Stomach (tissue), 9 donors: Measurements from ENCODE around the gene UGT1A10. TPM values are rescaled to one million over a fixed set of nuclear protein-coding genes. Genes with fewer than 3 reads are reported as not detected.

Experiments
- DNase-seq, 2 donors: peaks; one replicate each; pipeline versions ENCODE4 v3.0.0 to v3.0.0-alpha.2; 2013 to 2019
- H3K27ac ChIP-seq, 5 donors: fragments of 200-600 bp in 4 of 5; sonication (generic) in 4 of 5; one replicate each; pipeline ENCODE4 v1.5.1; 2013 to 2019; ENCODE audit warnings: mild to moderate bottlenecking in 1 of 5, moderate library complexity in 1 of 5
- H3K27me3 ChIP-seq, 3 donors: fragments of 200-600 bp; sonication (generic); one replicate each; pipeline ENCODE4 v1.5.1; 2017 to 2019; ENCODE audit warnings: mixed run types in 1 of 3
- H3K36me3 ChIP-seq, 4 donors: fragments of 200-600 bp; sonication (generic); 1 replicate in 3 of 4; 2 replicates in 1 of 4; pipeline ENCODE4 v1.5.1; 2016 to 2019
- H3K4me1 ChIP-seq, 4 donors: fragments of 200-600 bp; sonication (generic); one replicate each; pipeline ENCODE4 v1.5.1; 2016 to 2019
- H3K4me3 ChIP-seq, 4 donors: fragments of 200-600 bp; sonication (generic) in 3 of 4; one replicate each; pipeline ENCODE4 v1.5.1; 2016 to 2019; ENCODE audit warnings: mild to moderate bottlenecking in 1 of 4
- H3K9me3 ChIP-seq, 4 donors: fragments of 200-600 bp; sonication (generic); one replicate each; pipeline ENCODE4 v1.5.1; 2016 to 2019
- EP300 ChIP-seq: sonication (generic); formaldehyde crosslinking; IDR thresholded peaks from one replicate; pipeline ENCODE4 v1.6.1; 2017; ENCODE audit warnings: antibody characterized with exemption
- POLR2A ChIP-seq, 4 donors: fragments of 450-650 bp; IDR thresholded peaks; one replicate each; pipeline ENCODE4 v1.6.1; 2016; ENCODE audit warnings: antibody characterized with exemption in 4 of 4, control low read depth in 2 of 4, mild to moderate bottlenecking in 1 of 4, moderate library complexity in 1 of 4
- POLR2AphosphoS5 ChIP-seq, 3 donors: sonication (generic); formaldehyde crosslinking; IDR thresholded peaks; one replicate each; pipeline ENCODE4 v1.6.1; 2016; ENCODE audit warnings: antibody characterized with exemption in 3 of 3
- WGBS, 5 donors: extraction: QIAGEN DNeasy Blood & Tissue Kit in 3 of 5; methylation state at CpG; one replicate each; pipeline versions ENCODE4 v1.1.5 to v1.1.7; 2013 to 2018; 5-methylcytosine and 5-hydroxymethylcytosine counted together
- intact Hi-C: fragments of 100-400 bp; cut with DNase I; formaldehyde crosslinking; loops from one replicate; pipeline ENCODE4 v1.15.1; 2023; ENCODE audit warnings: low total_unique reads
- polyA plus RNA-seq, 3 donors: library from polyadenylated mRNA; stranded (reverse); fragments of 200-250 nt; gene quantifications; one replicate each; pipeline ENCODE4 v1.2.3, GENCODE V29; 2013
- total RNA-seq, 5 donors: library from RNA; depleted of rRNA; stranded (reverse); fragments of >200 nt; gene quantifications; one replicate each; pipeline versions ENCODE4 v1.1.0 to v1.2.3, GENCODE V29; 2014 to 2016
- TF ChIP-seq, protein P1 (sequence below), 7 experiments: fragments of 450-650 bp in 4 of 7; fragments of 200-600 bp in 3 of 7; sonication (generic) in 3 of 7; IDR thresholded peaks; one replicate each; pipeline ENCODE4 v1.5.1; 2016 to 2019; ENCODE audit warnings: antibody characterized with exemption in 7 of 7, control low read depth in 2 of 7, mild to moderate bottlenecking in 1 of 7
- donor health status: healthy with polysubstance abuse.
- donor health status: Bipolar disorder and iron deficiency.
- donor health status: healthy.

The UGT1A10 gene
- total and polyA plus RNA-seq, 8 donors = 0.45 to 32.7 (median 2.2) TPM; not detected in 1

GRCh38 chr2:233754872-233755611 lies 118.8 kb downstream of the UGT1A10 start:
- Histone ChIP-seq H3K27me3 (no peaks in the 10 kb centered on the region), H3K4me1 (peaks cover 0 to 5% (median 0%) of the 10 kb centered on the region in 4 donors), H3K36me3 (no peaks in the 10 kb centered on the region), H3K4me3 (no peak overlapping the region), H3K9me3 (peaks cover 0 to 14% (median 12%) of the 10 kb centered on the region in 4 donors), H3K27ac (no peak overlapping the region)
- 94 to 97% (median 94%) methylated on average over 30 to 43 of the region's 44 CpGs for WGBS, 5 donors
- intact Hi-C loops = no loop called here
- TF ChIP-seq EP300 (no peak), POLR2AphosphoS5 (IDR thresholded peaks at IDR 0.05) (no peak), POLR2A (IDR thresholded peaks at IDR 0.05) (no peak)
- TF ChIP-seq, protein P1, sequence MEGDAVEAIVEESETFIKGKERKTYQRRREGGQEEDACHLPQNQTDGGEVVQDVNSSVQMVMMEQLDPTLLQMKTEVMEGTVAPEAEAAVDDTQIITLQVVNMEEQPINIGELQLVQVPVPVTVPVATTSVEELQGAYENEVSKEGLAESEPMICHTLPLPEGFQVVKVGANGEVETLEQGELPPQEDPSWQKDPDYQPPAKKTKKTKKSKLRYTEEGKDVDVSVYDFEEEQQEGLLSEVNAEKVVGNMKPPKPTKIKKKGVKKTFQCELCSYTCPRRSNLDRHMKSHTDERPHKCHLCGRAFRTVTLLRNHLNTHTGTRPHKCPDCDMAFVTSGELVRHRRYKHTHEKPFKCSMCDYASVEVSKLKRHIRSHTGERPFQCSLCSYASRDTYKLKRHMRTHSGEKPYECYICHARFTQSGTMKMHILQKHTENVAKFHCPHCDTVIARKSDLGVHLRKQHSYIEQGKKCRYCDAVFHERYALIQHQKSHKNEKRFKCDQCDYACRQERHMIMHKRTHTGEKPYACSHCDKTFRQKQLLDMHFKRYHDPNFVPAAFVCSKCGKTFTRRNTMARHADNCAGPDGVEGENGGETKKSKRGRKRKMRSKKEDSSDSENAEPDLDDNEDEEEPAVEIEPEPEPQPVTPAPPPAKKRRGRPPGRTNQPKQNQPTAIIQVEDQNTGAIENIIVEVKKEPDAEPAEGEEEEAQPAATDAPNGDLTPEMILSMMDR (IDR thresholded peaks at IDR 0.05) = no peak
- DNase-seq = no peak

GRCh38 chr2:233756429-233757081 lies 120.3 kb downstream of the UGT1A10 start:
- H3K27ac ChIP-seq = no peak overlapping the region
- TF ChIP-seq POLR2AphosphoS5 (IDR thresholded peaks at IDR 0.05) (peak in 1 of 3 donors; percentile 12), EP300 (no peak), POLR2A (IDR thresholded peaks at IDR 0.05) (no peak)
- TF ChIP-seq, protein P1 (IDR thresholded peaks at IDR 0.05) = no peak
- H3K9me3 ChIP-seq = peaks cover 0 to under 1% (median 0%) of the 10 kb centered on the region in 4 donors
- WGBS, 5 donors = 27 to 55% (median 38%) methylated on average over 7 of the region's 7 CpGs
- H3K27me3 ChIP-seq = no peaks in the 10 kb centered on the region
- H3K4me3 ChIP-seq = no peak overlapping the region
- peak in 1 of 2 donors; percentile 23 for DNase-seq
- H3K36me3 ChIP-seq = no peaks in the 10 kb centered on the region
- intact Hi-C loops = no loop called here
- peaks cover 0 to 5% (median 0%) of the 10 kb centered on the region in 4 donors for H3K4me1 ChIP-seq

DNA sequence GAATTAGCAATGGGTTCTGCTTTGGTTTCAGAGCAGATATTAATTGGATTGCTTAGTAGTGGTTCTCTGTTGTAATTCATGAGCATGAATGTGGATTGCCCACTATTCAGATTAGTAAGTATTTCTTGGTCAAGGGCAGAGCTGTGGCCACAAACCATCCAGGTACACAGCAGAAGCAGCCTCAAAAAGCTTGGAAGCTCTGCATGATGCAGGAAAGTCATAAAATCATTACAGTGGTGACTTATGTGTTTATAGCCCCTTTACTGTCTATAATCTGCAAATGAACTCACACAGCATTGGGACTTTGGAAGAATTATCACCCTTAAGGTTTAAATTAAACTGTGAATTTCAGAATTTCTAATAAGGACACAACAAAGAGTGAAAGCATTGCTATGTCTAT lies 121.9 kb downstream of the UGT1A10 start:
- intact Hi-C loops = no loop called here
- Histone ChIP-seq H3K9me3 (no peaks in the 10 kb centered on the region), H3K36me3 (no peaks in the 10 kb centered on the region), H3K4me1 (peaks cover 0 to 5% (median 0%) of the 10 kb centered on the region in 4 donors), H3K4me3 (no peak overlapping the region), H3K27ac (no peak overlapping the region), H3K27me3 (no peaks in the 10 kb centered on the region)
- TF ChIP-seq, protein P1 (IDR thresholded peaks at IDR 0.05) = no peak
- TF ChIP-seq EP300 (no peak), POLR2AphosphoS5 (IDR thresholded peaks at IDR 0.05) (no peak), POLR2A (IDR thresholded peaks at IDR 0.05) (no peak)
- DNase-seq = no peak

DNA sequence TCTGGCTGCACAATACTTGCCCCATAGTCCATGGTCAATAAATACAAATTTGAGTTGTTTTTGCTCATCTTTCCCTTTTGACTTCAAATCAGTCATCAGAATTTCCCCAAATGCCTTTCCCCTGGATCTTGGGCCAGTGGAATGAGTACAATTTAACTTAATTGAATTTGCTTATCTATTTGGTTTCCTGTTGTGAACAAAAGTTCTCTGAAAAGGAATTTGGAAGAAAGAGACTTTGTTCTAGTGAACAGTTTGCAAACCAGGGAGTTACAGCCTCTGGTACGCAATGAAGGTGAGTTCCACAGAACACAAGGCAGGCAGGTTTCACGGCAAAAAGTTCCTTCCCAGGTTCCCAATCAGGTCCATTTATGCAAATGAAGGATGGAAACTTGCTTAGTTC lies 122.6 kb downstream of the UGT1A10 start:
- H3K36me3 ChIP-seq = no peaks in the 10 kb centered on the region
- WGBS, 5 donors = 85 to 95% (median 88%) methylated on average over 2 of the region's 2 CpGs
- no peak for DNase-seq
- intact Hi-C loops = no loop called here
- H3K9me3 ChIP-seq = no peaks in the 10 kb centered on the region
- no peaks in the 10 kb centered on the region for H3K27me3 ChIP-seq
- peaks cover 0 to 5% (median 0%) of the 10 kb centered on the region in 4 donors for H3K4me1 ChIP-seq
- no peak overlapping the region for H3K4me3 ChIP-seq
- no peak overlapping the region for H3K27ac ChIP-seq
- TF ChIP-seq EP300 (no peak), POLR2AphosphoS5 (IDR thresholded peaks at IDR 0.05) (no peak), POLR2A (IDR thresholded peaks at IDR 0.05) (no peak)
- TF ChIP-seq, protein P1 (IDR thresholded peaks at IDR 0.05) = no peak
